A549 (cell line): ENCODE data around the gene MUC5AC. TPM values are rescaled to one million over a fixed set of nuclear protein-coding genes. Genes with fewer than 3 reads are reported as not detected.
A peak's percentile ranks its signal among the peaks of the same experiment; 100 is the strongest.
"Not testable (repeated sequence)": the region's sequence is repeated elsewhere in the genome, so short reads cannot be mapped to it uniquely, and the experiment has no call there.

Experiments used
- ATAC-seq, 2 experiments: fragments of 200-7000 bp in 1 of 2; fragments of >200 bp in 1 of 2; cut with Nextera tagmentation in 1 of 2; cut with Tn5 transposase in 1 of 2; 3 replicates each; pipeline versions ENCODE4 v1.8.0 to v1.9.1; 2018 to 2020; ENCODE audit warnings: mild to moderate bottlenecking in 1 of 2, moderate library complexity in 1 of 2
- CTCF ChIA-PET: fragments of 300-600 bp; sonication (Branson Sonifier 250); formaldehyde crosslinking; extraction: SDS; loops from one replicate; lab custom pipeline; 2021; ENCODE audit warnings: antibody characterized with exemption, inconsistent platforms; lab: Yijun Ruan, JAX
- POLR2A ChIA-PET: fragments of 350-600 bp; formaldehyde crosslinking; extraction: SDS; loops from one replicate; lab custom pipeline; 2021; ENCODE audit warnings: antibody characterized with exemption, inconsistent platforms; lab: Yijun Ruan, JAX
- DNase-seq, 2 experiments: peaks; one replicate each; pipeline versions ENCODE4 v3.0.0 to v3.0.0-alpha.2; 2011 to 2016; ENCODE audit warnings: low read depth in 1 of 2, low spot score in 1 of 2
- FAIRE-seq: peaks from 2 replicates; lab custom pipeline; 2011; peaks lifted over from hg19 to GRCh38; lab: Jason Lieb, UNC
- H3K27ac ChIP-seq, 2 experiments: fragments of >200 bp; sonication (Bioruptor Twin); formaldehyde crosslinking; 3 replicates each; pipeline ENCODE4 v1.5.1; 2016 to 2017
- H3K4me1 ChIP-seq: fragments of >200 bp; sonication (Bioruptor Twin); formaldehyde crosslinking; 3 replicates; pipeline ENCODE4 v1.6.1; 2016
- H3K4me2 ChIP-seq: fragments of >200 bp; sonication (Bioruptor Twin); formaldehyde crosslinking; 3 replicates; pipeline ENCODE4 v1.6.1; 2016
- H3K4me3 ChIP-seq: fragments of >200 bp; sonication (Bioruptor Twin); formaldehyde crosslinking; 3 replicates; pipeline ENCODE4 v1.5.1; 2016
- H3K9me3 ChIP-seq: fragments of >200 bp; sonication (Bioruptor Twin); formaldehyde crosslinking; 3 replicates; pipeline ENCODE4 v1.6.1; 2016
- CEBPB ChIP-seq, 2 experiments: fragments of >200 bp in 1 of 2; sonication (Bioruptor Twin) in 1 of 2; formaldehyde crosslinking in 1 of 2; IDR thresholded peaks; 2 replicates each; pipeline ENCODE4 v1.6.1; 2012 to 2016
- CHD2 ChIP-seq: fragments of 150-350 bp; IDR thresholded peaks from 2 replicates; pipeline ENCODE4 v1.6.1; 2014; ENCODE audit warnings: low read length; ENCODE audit not compliant: partially characterized antibody
- CHD4 ChIP-seq: fragments of 200-600 bp; sonication (generic); IDR thresholded peaks from 2 replicates; pipeline ENCODE4 v1.6.1; 2016; ENCODE audit warnings: antibody characterized with exemption, mild to moderate bottlenecking, borderline replicate concordance
- CTCF ChIP-seq: fragments of >200 bp; sonication (Bioruptor Twin); formaldehyde crosslinking; IDR thresholded peaks from 3 replicates; pipeline ENCODE4 v1.5.1; 2016
- EP300 ChIP-seq, 2 experiments: fragments of >200 bp; sonication (Bioruptor Twin); formaldehyde crosslinking; IDR thresholded peaks; 2 replicates in 1 of 2; 3 replicates in 1 of 2; pipeline ENCODE4 v1.6.1; 2016 to 2017
- KDM5A ChIP-seq: fragments of 200-600 bp; sonication (generic); IDR thresholded peaks from 2 replicates; pipeline ENCODE4 v1.6.1; 2016; ENCODE audit warnings: antibody characterized with exemption, mild to moderate bottlenecking
- MAX ChIP-seq: IDR thresholded peaks from 2 replicates; pipeline ENCODE4 v1.6.1; 2012
- NFE2L2 ChIP-seq: fragments of 150-350 bp; conservative IDR thresholded peaks from 2 replicates; pipeline ENCODE4 v1.6.1; 2014; ENCODE audit warnings: low read length
- RCOR1 ChIP-seq: fragments of 150-350 bp; IDR thresholded peaks from 2 replicates; pipeline ENCODE4 v1.6.1; 2014; ENCODE audit warnings: antibody characterized with exemption, low read length, low read depth
- REST ChIP-seq: fragments of 200-600 bp; sonication (generic); IDR thresholded peaks from 2 replicates; pipeline ENCODE4 v1.6.1; 2016; ENCODE audit warnings: antibody characterized with exemption, mild to moderate bottlenecking, moderate library complexity
- WGBS: methylation state at CpG from one replicate; pipeline ENCODE4 v1.1.6; 2017; ENCODE audit errors: missing lambda C conversion rate; 5-methylcytosine and 5-hydroxymethylcytosine counted together
- polyA plus RNA-seq, 4 experiments: library from polyadenylated mRNA; depleted of rRNA in 3 of 4; stranded (reverse); fragments of >200 nt; fragmentation: RNase III in 1 of 4; extraction: RNeasy Plus Mini Kit Qiagen cat#74134 plus additional on column Dnase treatment in 1 of 4; gene quantifications; 2 replicates in 3 of 4; 3 replicates in 1 of 4; pipeline ENCODE4 v1.2.3, GENCODE V29; 2011 to 2017
- TF ChIP-seq, protein P1 (sequence below): fragments of >200 bp; sonication (Bioruptor Twin); formaldehyde crosslinking; IDR thresholded peaks from 2 replicates; pipeline ENCODE4 v1.6.1; 2016
- TF ChIP-seq, protein P2 (sequence below): IDR thresholded peaks from 2 replicates; pipeline ENCODE4 v1.6.1; 2012; ENCODE audit warnings: low read depth, borderline replicate concordance
- TF ChIP-seq, protein P3 (sequence below): fragments of 450-650 bp; IDR thresholded peaks from 2 replicates; pipeline ENCODE4 v1.6.1; 2014; ENCODE audit warnings: antibody characterized with exemption

Gene MUC5AC
- polyA plus RNA-seq, 2 of the 4 experiments (the other 2 are of a cell fraction): 0.18 to 7.4 TPM

DNA sequence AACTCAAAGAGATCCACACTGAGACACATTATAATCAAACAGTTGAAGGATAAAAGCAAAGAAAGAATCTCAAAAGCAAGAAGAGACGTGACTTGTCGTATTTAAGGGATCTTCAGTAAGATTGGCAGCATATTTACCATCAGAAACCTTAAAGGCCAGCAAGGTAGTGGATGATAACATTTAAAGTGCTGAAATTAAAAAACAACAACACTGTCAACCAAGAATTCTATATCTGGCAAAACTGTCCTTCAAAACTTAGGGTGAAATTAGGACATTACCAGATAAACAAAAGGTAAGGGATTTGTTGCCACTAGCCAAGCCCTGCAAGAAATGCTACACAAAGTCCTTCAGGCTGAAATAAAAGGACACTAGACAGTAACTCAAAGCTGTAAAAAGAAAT lies 54.1 kb downstream of the MUC5AC start:
- ChIA-PET POLR2A (no interaction called here), CTCF (no interaction called here)
- Histone ChIP-seq H3K4me2 (no peak overlapping the region), H3K27ac (no peak overlapping the region), H3K4me1 (no peaks in the 10 kb centered on the region), H3K4me3 (no peak overlapping the region), H3K9me3 (peaks cover 25% of the 10 kb centered on the region)
- TF ChIP-seq CHD4 (no peak), REST (no peak), EP300 (IDR thresholded peaks at IDR 0.05) (no peak), KDM5A (no peak), CEBPB (IDR thresholded peaks at IDR 0.05) (no peak)
- TF ChIP-seq, protein P1, sequence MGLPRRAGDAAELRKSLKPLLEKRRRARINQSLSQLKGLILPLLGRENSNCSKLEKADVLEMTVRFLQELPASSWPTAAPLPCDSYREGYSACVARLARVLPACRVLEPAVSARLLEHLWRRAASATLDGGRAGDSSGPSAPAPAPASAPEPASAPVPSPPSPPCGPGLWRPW: no peak
- TF ChIP-seq, protein P2, sequence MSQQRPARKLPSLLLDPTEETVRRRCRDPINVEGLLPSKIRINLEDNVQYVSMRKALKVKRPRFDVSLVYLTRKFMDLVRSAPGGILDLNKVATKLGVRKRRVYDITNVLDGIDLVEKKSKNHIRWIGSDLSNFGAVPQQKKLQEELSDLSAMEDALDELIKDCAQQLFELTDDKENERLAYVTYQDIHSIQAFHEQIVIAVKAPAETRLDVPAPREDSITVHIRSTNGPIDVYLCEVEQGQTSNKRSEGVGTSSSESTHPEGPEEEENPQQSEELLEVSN: no peak
- DNase-seq: no peak
- WGBS: 71% methylated on average over 2 of the region's 2 CpGs
- FAIRE-seq: peak; percentile 67
- ATAC-seq: no peak

GRCh38 chr11:1215826-1216225 lies 58.1 kb downstream of the MUC5AC start:
- ATAC-seq, FAIRE-seq, H3K4me2 ChIP-seq, POLR2A ChIA-PET, H3K4me3 ChIP-seq, CTCF ChIA-PET, H3K27ac ChIP-seq, DNase-seq: not testable (repeated sequence)
- H3K4me1 ChIP-seq: peaks cover 22% of the 10 kb centered on the region
- WGBS: 63% methylated on average over 8 of the region's 8 CpGs
- peaks cover 12% of the 10 kb centered on the region for H3K9me3 ChIP-seq

DNA sequence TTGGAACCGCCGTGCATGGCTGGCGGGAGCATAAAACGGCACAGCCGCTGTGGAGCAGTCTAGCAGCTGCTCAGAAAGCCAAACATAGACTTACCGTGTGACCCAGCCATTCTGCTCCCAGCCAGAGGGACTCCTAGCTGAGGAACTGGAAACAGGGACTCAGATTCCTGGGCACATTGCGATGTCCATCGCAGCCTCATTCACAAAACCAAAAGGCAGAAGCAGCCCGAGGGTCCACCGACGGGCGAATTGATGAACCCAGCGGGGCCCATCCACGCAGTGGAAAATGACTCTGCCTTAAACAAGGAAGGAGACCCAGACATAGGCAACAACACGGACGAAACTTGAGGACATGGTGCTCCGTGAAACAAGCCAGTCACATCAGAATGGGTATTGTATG lies 59.4 kb downstream of the MUC5AC start:
- Histone ChIP-seq H3K4me3 (no peak overlapping the region), H3K4me1 (peaks cover 32% of the 10 kb centered on the region), H3K27ac (no peak overlapping the region), H3K4me2 (no peak overlapping the region), H3K9me3 (peaks cover 6% of the 10 kb centered on the region)
- DNase-seq (no peak), ATAC-seq (no peak), FAIRE-seq (no peak)
- TF ChIP-seq, protein P2: no peak
- TF ChIP-seq RCOR1 (no peak), NFE2L2 (no peak), MAX (no peak), CHD2 (no peak), CTCF (no peak)
- TF ChIP-seq, protein P3, sequence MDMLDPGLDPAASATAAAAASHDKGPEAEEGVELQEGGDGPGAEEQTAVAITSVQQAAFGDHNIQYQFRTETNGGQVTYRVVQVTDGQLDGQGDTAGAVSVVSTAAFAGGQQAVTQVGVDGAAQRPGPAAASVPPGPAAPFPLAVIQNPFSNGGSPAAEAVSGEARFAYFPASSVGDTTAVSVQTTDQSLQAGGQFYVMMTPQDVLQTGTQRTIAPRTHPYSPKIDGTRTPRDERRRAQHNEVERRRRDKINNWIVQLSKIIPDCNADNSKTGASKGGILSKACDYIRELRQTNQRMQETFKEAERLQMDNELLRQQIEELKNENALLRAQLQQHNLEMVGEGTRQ: no peak
- 96% methylated on average over 17 of the region's 17 CpGs for WGBS
- ChIA-PET CTCF (interaction anchor here (0.8 to 1.2 kb wide), 2 partner anchors 14 to 103 kb away, joined by 3 to 4 read pairs; no protein-coding TSS in a partner anchor), POLR2A (no interaction called here)
